Activated CD4-positive, alpha-beta memory T cell treated with anti-CD3 and anti-CD28 coated beads, Interleukin-2, amount 10 ng/mL, durations not matched to agents 7 days and 5 days (primary cell): ENCODE data around the gene ASCL3. TPM values are rescaled to one million over a fixed set of nuclear protein-coding genes. Genes with fewer than 3 reads are reported as not detected.

Experiments used
- CTCF ChIA-PET: fragments of 350-600 bp; sonication (Branson Sonifier 250); formaldehyde crosslinking; loops from one replicate; lab custom pipeline; 2021; ENCODE audit warnings: antibody characterized with exemption, inconsistent platforms; lab: Charles Lee
- POLR2A ChIA-PET: fragments of 350-600 bp; sonication (Branson Sonifier 250); formaldehyde crosslinking; loops from one replicate; lab custom pipeline; 2021; ENCODE audit warnings: antibody characterized with exemption; lab: Charles Lee
- DNase-seq: peaks from one replicate; pipeline ENCODE4 v3.0.0-alpha.2; 2020
- H3K27ac Mint-ChIP-seq: one replicate; pipeline ENCODE4 v1.8.0; 2021; ENCODE audit warnings: mild to moderate bottlenecking, mixed read lengths
- H3K27me3 Mint-ChIP-seq: one replicate; pipeline ENCODE4 v1.8.0; 2021; ENCODE audit warnings: mixed read lengths
- H3K36me3 Mint-ChIP-seq: one replicate; pipeline ENCODE4 v1.8.0; 2021; ENCODE audit warnings: low read depth, mixed read lengths
- H3K4me1 Mint-ChIP-seq: one replicate; pipeline ENCODE4 v1.8.0; 2021; ENCODE audit warnings: mixed read lengths
- H3K4me3 Mint-ChIP-seq: one replicate; pipeline ENCODE4 v1.8.0; 2021; ENCODE audit warnings: mild to moderate bottlenecking, mixed read lengths
- H3K9me3 Mint-ChIP-seq: one replicate; pipeline ENCODE4 v1.8.0; 2021; ENCODE audit warnings: mixed read lengths
- total RNA-seq, 2 experiments: library from RNA; stranded (reverse); gene quantifications; one replicate each; pipeline ENCODE4 v1.2.3, GENCODE V29; 2021

Gene ASCL3
- total RNA-seq, 2 experiments from 2014 or later: not detected

- no peaks in the 10 kb centered on the region for H3K9me3 Mint-ChIP-seq
- no peak for DNase-seq
- peaks cover 8% of the 10 kb centered on the region for H3K36me3 Mint-ChIP-seq
- peaks cover 24% of the 10 kb centered on the region for H3K4me1 Mint-ChIP-seq
- CTCF ChIA-PET: interaction anchor here (0.6 kb wide), 2 partner anchors 8 to 539 kb away, joined by 3 read pairs; no protein-coding TSS in a partner anchor
- no peaks in the 10 kb centered on the region for H3K27me3 Mint-ChIP-seq
- H3K27ac Mint-ChIP-seq: no peak overlapping the region
- POLR2A ChIA-PET: no interaction called here
- no peak overlapping the region for H3K4me3 Mint-ChIP-seq
Observed at GRCh38 chr11:8967184-8967583, 24.4 kb upstream of the ASCL3 start.

GRCh38 chr11:8964324-8965320 lies 21.8 kb upstream of the ASCL3 start, which contains the start of gene TMEM9B:
TMEM9B (minus strand) TSS chr11:8964442; CDS start chr11:8964313, 129 bp downstream.
- POLR2A ChIA-PET: interaction anchor here (0.6 to 3.0 kb wide), 27 partner anchors 8 to 1893 kb away, joined by 3 to 39 read pairs (median 4); partner anchors contain the start of genes AKIP1, AMPD3, EIF4G2 and RPL27A
- Mint-ChIP-seq H3K4me3 (peak within 1 kb of the TSS; percentile 88), H3K27me3 (no peaks in the 10 kb centered on the region), H3K27ac (peak within 1 kb of the TSS; percentile 91), H3K4me1 (peaks cover 32% of the 10 kb centered on the region), H3K36me3 (peaks cover 16% of the 10 kb centered on the region), H3K9me3 (no peaks in the 10 kb centered on the region)
- CTCF ChIA-PET: interaction anchor here (0.6 to 2.5 kb wide), 11 partner anchors 15 to 648 kb away, joined by 3 to 11 read pairs (median 4); no protein-coding TSS in a partner anchor
- peak; percentile 88 for DNase-seq

- Mint-ChIP-seq H3K27me3 (no peaks in the 10 kb centered on the region), H3K4me1 (peaks cover 41% of the 10 kb centered on the region), H3K36me3 (peaks cover 18% of the 10 kb centered on the region), H3K9me3 (no peaks in the 10 kb centered on the region), H3K27ac (peak overlapping the region; percentile 91), H3K4me3 (peak overlapping the region; percentile 88)
- ChIA-PET CTCF (interaction anchor here (0.6 to 2.5 kb wide), 12 partner anchors 14 to 977 kb away, joined by 3 to 11 read pairs (median 4); partner anchors contain the start of gene EIF3F), POLR2A (interaction anchor here (0.6 to 3.0 kb wide), 25 partner anchors 8 to 1894 kb away, joined by 3 to 39 read pairs (median 4); partner anchors contain the start of genes AKIP1, AMPD3, EIF4G2 and RPL27A)
- peak; percentile 86 for DNase-seq
Observed at GRCh38 chr11:8963569-8964323, 20.9 kb upstream of the ASCL3 start.

- H3K9me3 Mint-ChIP-seq: no peaks in the 10 kb centered on the region
- POLR2A ChIA-PET: interaction anchor here (1.0 to 3.0 kb wide), 7 partner anchors 12 to 1847 kb away, joined by 3 to 39 read pairs (median 5); partner anchors contain the start of genes EIF4G2, RPL27A, TRIM66 and ZNF143
- H3K4me3 Mint-ChIP-seq: peak overlapping the region; percentile 88
- H3K36me3 Mint-ChIP-seq: peaks cover 20% of the 10 kb centered on the region
- H3K4me1 Mint-ChIP-seq: peaks cover 43% of the 10 kb centered on the region
- H3K27ac Mint-ChIP-seq: peak overlapping the region; percentile 41
- CTCF ChIA-PET: interaction anchor here (1.0 to 2.5 kb wide), 5 partner anchors 48 to 976 kb away, joined by 3 to 11 read pairs (median 7); partner anchors contain the start of gene EIF3F
- H3K27me3 Mint-ChIP-seq: no peaks in the 10 kb centered on the region
- DNase-seq: no peak
Observed at GRCh38 chr11:8962841-8963240, 20.0 kb upstream of the ASCL3 start.

GRCh38 chr11:8961401-8961800 lies 18.6 kb upstream of the ASCL3 start:
- Mint-ChIP-seq H3K27ac (peak overlapping the region; percentile 28), H3K4me3 (no peak overlapping the region), H3K4me1 (peaks cover 54% of the 10 kb centered on the region), H3K36me3 (peaks cover 22% of the 10 kb centered on the region), H3K9me3 (no peaks in the 10 kb centered on the region), H3K27me3 (no peaks in the 10 kb centered on the region)
- ChIA-PET POLR2A (interaction anchor here (1.2 kb wide), 1 partner anchor 278 kb away, joined by 3 read pairs; no protein-coding TSS in a partner anchor), CTCF (interaction anchor here (0.7 to 5.1 kb wide), 4 partner anchors 10 to 147 kb away, joined by 3 to 119 read pairs (median 4); partner anchors contain the start of gene AKIP1)
- no peak for DNase-seq

- Mint-ChIP-seq H3K27me3 (no peaks in the 10 kb centered on the region), H3K4me3 (no peak overlapping the region), H3K9me3 (no peaks in the 10 kb centered on the region), H3K27ac (peak overlapping the region; percentile 13), H3K4me1 (peaks cover 48% of the 10 kb centered on the region), H3K36me3 (peaks cover 30% of the 10 kb centered on the region)
- CTCF ChIA-PET: interaction anchor here (0.6 to 5.1 kb wide), 34 partner anchors 8 to 791 kb away, joined by 3 to 119 read pairs (median 4); partner anchors contain the start of genes AKIP1, ASCL3, RPL27A and TRIM66
- POLR2A ChIA-PET: interaction anchor here (0.7 to 1.9 kb wide), 8 partner anchors 10 to 501 kb away, joined by 3 to 18 read pairs (median 3); partner anchors contain the start of genes RPL27A, TRIM66 and ZNF143
- DNase-seq: peak; percentile 39
Observed at GRCh38 chr11:8959546-8960166, 16.8 kb upstream of the ASCL3 start.

- DNase-seq: no peak
- H3K27me3 Mint-ChIP-seq: no peaks in the 10 kb centered on the region
- peak overlapping the region; percentile 38 for H3K27ac Mint-ChIP-seq
- H3K36me3 Mint-ChIP-seq: peaks cover 45% of the 10 kb centered on the region
- H3K9me3 Mint-ChIP-seq: no peaks in the 10 kb centered on the region
- peaks cover 35% of the 10 kb centered on the region for H3K4me1 Mint-ChIP-seq
- no peak overlapping the region for H3K4me3 Mint-ChIP-seq
- CTCF ChIA-PET: interaction anchor here (1.2 to 5.1 kb wide), 2 partner anchors 43 to 181 kb away, joined by 4 to 119 read pairs; partner anchors contain the start of gene AKIP1
- POLR2A ChIA-PET: interaction anchor here (1.2 kb wide), 1 partner anchor 358 kb away, joined by 3 read pairs; no protein-coding TSS in a partner anchor
Observed at GRCh38 chr11:8956860-8957259, 14.0 kb upstream of the ASCL3 start.

- DNase-seq: no peak
- ChIA-PET POLR2A (interaction anchor here (1.1 kb wide), 1 partner anchor 10 kb away, joined by 3 read pairs; no protein-coding TSS in a partner anchor), CTCF (interaction anchor here (0.8 to 2.0 kb wide), 4 partner anchors 11 to 423 kb away, joined by 3 to 14 read pairs (median 6); partner anchors contain the start of gene TMEM9B)
- H3K27ac Mint-ChIP-seq: no peak overlapping the region
- H3K4me1 Mint-ChIP-seq: peaks cover 7% of the 10 kb centered on the region
- H3K4me3 Mint-ChIP-seq: no peak overlapping the region
- peaks cover 3% of the 10 kb centered on the region for H3K27me3 Mint-ChIP-seq
- H3K36me3 Mint-ChIP-seq: peaks cover 50% of the 10 kb centered on the region
- no peaks in the 10 kb centered on the region for H3K9me3 Mint-ChIP-seq
Observed at GRCh38 chr11:8948886-8949285, 6.1 kb upstream of the ASCL3 start.

GRCh38 chr11:8947230-8947943 lies 4.6 kb upstream of the ASCL3 start:
- Mint-ChIP-seq H3K27ac (no peak overlapping the region), H3K36me3 (peaks cover 35% of the 10 kb centered on the region), H3K4me1 (peaks cover 7% of the 10 kb centered on the region), H3K4me3 (no peak overlapping the region), H3K27me3 (peaks cover 10% of the 10 kb centered on the region), H3K9me3 (no peaks in the 10 kb centered on the region)
- POLR2A ChIA-PET: no interaction called here
- DNase-seq: no peak
- CTCF ChIA-PET: interaction anchor here (0.9 to 1.0 kb wide), 2 partner anchors 17 to 190 kb away, joined by 3 read pairs; partner anchors contain the start of gene TMEM9B

GRCh38 chr11:8941341-8942103 lies 1.3 kb downstream of the ASCL3 start:
- no peak for DNase-seq
- H3K27ac Mint-ChIP-seq: no peak overlapping the region
- ChIA-PET CTCF (interaction anchor here (2.0 kb wide), 1 partner anchor 18 kb away, joined by 8 read pairs; no protein-coding TSS in a partner anchor), POLR2A (no interaction called here)
- no peaks in the 10 kb centered on the region for H3K36me3 Mint-ChIP-seq
- H3K27me3 Mint-ChIP-seq: peaks cover 21% of the 10 kb centered on the region
- H3K9me3 Mint-ChIP-seq: no peaks in the 10 kb centered on the region
- H3K4me1 Mint-ChIP-seq: no peaks in the 10 kb centered on the region
- no peak overlapping the region for H3K4me3 Mint-ChIP-seq
